ENCODE results near the gene LCNL1. TPM values are rescaled to one million over a fixed set of nuclear protein-coding genes. Genes with fewer than 3 reads are reported as not detected.

The LCNL1 gene
- total RNA-seq (ENCODE audit: low replicate concordance) = not detected in 2 replicates
- long read RNA-seq = 0 reads

DNA sequence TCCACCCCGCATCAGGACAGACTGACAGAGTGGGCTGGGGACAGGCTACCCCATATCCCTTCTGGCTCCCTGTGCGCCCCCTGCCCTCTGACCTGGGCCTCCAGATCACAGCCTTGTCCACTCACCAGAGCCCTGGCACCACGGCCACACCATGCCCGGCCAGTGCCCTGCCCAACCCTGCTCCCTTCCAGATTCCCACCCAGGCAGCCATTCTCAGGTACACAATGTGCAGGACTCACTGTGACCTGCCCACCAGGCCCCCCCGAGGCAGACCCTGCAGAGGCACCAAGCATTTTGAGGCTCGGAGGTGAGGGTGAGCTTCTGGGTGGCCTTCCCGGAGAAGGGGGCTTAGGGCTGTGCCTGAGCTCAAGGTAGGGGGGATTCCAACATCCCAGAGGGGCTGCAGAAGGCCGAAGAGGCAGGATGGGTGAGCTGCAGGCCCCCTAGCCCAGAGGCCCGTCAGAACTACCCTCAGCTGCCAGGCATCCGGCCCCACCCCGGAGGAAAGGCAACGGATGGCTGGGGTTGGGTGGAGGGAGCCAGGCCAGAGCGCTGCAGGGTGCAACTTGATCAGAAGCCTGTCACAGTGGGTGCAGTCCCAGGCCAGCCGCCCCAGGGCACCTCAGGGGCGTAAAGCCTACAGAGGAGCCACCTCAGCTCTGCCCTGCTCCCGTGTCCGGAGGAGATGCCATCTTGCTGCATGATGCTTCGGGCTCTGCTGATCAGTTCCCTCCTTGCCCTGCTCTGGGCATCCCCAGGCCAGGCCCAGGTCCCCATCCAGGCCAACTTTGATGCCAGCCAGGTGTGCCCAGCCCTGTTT is at the start of gene LCNL1:
Gene LCNL1, plus strand, starts transcription at position 762 of the 820 bp plus-strand sequence. CDS start 594 bp downstream, outside the sequence.
- DNase-seq (ENCODE audit: extremely low spot score, unreplicated experiment) = no peak
- Mint-ChIP-seq H3K4me1 (ENCODE audit: unreplicated experiment) (peaks cover 5% of the 10 kb centered on the region), H3K27ac (peak within 1 kb of the TSS; percentile 2), H3K36me3 (no peaks in the 10 kb centered on the region), H3K9me3 (no peaks in the 10 kb centered on the region), H3K27me3 (peaks cover 8% of the 10 kb centered on the region), H3K4me3 (no peak within 1 kb of the TSS)
- TF ChIP-seq, protein P1, sequence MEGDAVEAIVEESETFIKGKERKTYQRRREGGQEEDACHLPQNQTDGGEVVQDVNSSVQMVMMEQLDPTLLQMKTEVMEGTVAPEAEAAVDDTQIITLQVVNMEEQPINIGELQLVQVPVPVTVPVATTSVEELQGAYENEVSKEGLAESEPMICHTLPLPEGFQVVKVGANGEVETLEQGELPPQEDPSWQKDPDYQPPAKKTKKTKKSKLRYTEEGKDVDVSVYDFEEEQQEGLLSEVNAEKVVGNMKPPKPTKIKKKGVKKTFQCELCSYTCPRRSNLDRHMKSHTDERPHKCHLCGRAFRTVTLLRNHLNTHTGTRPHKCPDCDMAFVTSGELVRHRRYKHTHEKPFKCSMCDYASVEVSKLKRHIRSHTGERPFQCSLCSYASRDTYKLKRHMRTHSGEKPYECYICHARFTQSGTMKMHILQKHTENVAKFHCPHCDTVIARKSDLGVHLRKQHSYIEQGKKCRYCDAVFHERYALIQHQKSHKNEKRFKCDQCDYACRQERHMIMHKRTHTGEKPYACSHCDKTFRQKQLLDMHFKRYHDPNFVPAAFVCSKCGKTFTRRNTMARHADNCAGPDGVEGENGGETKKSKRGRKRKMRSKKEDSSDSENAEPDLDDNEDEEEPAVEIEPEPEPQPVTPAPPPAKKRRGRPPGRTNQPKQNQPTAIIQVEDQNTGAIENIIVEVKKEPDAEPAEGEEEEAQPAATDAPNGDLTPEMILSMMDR (conservative IDR thresholded peaks at IDR 0.05) = no peak

DNA sequence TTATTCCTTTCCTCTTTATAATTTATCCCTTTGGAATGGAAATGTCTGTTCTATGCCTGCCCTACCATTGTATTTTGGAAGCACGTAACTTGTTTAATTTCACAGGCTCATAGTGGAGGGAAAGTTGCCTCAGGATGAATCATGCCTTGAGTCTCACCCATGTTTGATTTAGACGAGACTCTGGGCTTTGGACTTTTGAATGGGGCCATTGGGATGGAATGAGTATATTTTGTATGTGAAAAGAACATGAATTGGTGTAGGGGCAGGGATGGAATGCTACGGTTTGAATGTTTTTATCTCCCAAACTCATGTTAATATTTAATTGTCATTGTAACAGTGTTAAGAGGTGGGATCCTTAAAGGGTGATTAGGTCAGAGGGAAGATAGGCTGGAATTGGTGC is 48.5 kb upstream of the LCNL1 start:
- TF ChIP-seq, protein P1 (conservative IDR thresholded peaks at IDR 0.05) = no peak
- Mint-ChIP-seq H3K27ac (no peak overlapping the region), H3K9me3 (peaks cover 7% of the 10 kb centered on the region), H3K36me3 (peaks cover 24% of the 10 kb centered on the region), H3K27me3 (no peaks in the 10 kb centered on the region), H3K4me3 (no peak overlapping the region), H3K4me1 (ENCODE audit: unreplicated experiment) (no peaks in the 10 kb centered on the region)
- DNase-seq (ENCODE audit: extremely low spot score, unreplicated experiment) = no peak

DNA sequence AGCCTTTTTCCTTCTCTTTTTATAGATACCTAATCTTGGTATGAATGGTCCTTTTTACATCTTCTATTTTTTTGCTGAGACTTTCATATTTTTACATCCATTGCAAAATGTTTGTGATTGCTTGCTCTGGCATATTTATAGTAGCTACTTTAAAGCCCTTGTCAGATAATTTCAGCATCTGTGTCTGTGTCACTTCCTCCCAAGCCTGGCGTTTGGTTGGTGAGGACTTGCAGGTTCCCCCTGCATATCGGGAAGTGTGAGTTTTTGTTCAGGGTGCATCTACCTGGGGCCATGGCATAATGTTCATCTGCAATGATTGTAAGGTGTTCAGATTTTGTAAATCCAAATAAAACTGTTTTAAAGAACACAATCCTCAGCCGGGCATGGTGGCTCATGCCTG is 47.1 kb upstream of the LCNL1 start:
- Mint-ChIP-seq H3K9me3 (peaks cover 7% of the 10 kb centered on the region), H3K36me3 (peaks cover 26% of the 10 kb centered on the region), H3K27ac (no peak overlapping the region), H3K4me1 (ENCODE audit: unreplicated experiment) (no peaks in the 10 kb centered on the region), H3K4me3 (no peak overlapping the region), H3K27me3 (no peaks in the 10 kb centered on the region)
- no peak for DNase-seq (ENCODE audit: extremely low spot score, unreplicated experiment)
- TF ChIP-seq, protein P1 (conservative IDR thresholded peaks at IDR 0.05) = no peak

DNA sequence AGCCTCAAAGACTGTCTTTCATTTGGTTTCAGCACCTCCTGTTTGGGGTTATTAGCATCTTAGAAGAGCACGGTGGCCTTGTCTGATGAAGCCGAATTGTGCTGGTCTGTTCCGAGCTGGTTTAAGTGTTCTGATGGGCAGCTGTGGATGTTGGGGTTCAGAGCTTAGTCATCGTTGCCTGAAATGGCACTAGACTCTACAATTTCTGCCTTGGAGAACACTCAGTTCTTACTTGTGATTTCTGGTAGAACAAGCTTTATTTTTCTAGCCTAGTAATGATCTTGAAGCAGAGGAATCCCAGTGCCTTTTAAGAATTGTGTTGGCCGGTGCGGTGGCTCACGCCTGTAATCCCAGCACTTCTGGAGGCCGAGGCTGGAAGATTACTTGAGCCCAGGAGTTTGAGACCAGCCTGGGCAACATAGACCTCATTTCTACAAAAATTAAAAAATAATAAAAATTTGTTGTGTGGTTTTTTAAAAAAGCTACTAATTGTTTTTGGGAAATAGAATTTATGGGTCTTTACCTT is 46.1 kb upstream of the LCNL1 start:
- TF ChIP-seq, protein P1 (conservative IDR thresholded peaks at IDR 0.05) = no peak
- H3K4me3 Mint-ChIP-seq = no peak overlapping the region
- H3K36me3 Mint-ChIP-seq = peaks cover 25% of the 10 kb centered on the region
- H3K4me1 Mint-ChIP-seq (ENCODE audit: unreplicated experiment) = no peaks in the 10 kb centered on the region
- no peak for DNase-seq (ENCODE audit: extremely low spot score, unreplicated experiment)
- no peaks in the 10 kb centered on the region for H3K27me3 Mint-ChIP-seq
- H3K27ac Mint-ChIP-seq = no peak overlapping the region
- H3K9me3 Mint-ChIP-seq = peaks cover 5% of the 10 kb centered on the region

DNA sequence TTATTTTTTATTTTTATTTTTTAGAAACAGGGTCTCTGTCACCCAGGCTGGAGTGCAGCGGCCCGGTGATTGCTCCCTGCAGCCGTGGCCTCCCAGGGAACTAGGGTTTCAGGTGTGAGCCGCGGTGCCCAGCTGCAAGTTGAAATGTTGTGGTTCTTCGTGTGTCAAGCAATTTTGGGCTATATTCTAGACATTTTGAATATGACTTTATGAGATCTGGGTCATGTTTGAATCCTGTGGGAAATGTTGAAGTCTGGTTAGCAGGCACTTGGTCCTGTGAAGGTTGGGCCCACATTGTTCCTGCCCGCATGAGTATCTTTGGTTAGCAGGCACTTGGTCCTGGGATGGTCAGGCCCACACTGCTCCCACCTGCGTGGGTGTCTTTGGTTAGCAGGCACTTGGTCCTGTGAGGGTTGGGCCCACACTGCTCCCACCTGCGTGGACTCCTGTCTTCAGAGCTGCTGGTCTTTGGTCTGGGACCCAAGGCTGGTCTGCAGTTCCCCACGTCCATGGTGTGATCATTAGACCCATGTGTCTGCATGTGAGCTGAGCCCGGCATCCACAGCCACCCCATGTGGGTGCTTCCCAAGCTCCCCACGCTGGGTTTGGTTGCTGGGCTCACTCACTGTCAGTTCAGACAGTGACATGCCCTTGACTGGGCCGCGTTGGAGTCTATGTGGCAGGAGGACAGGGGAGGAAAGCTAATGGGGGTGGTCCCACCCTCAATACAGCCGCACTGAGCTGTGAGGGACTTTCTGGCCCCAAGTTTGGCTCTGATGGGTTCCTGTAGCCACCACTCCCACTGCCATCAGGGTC is 45.4 kb upstream of the LCNL1 start:
- no peak for DNase-seq (ENCODE audit: extremely low spot score, unreplicated experiment)
- Mint-ChIP-seq H3K4me1 (ENCODE audit: unreplicated experiment) (no peaks in the 10 kb centered on the region), H3K27ac (no peak overlapping the region), H3K9me3 (no peaks in the 10 kb centered on the region), H3K36me3 (peaks cover 20% of the 10 kb centered on the region), H3K4me3 (no peak overlapping the region), H3K27me3 (no peaks in the 10 kb centered on the region)
- TF ChIP-seq, protein P1 (conservative IDR thresholded peaks at IDR 0.05) = no peak
